SKM-1 (cell line): ENCODE data around the gene SHQ1.
"Not testable (repeated sequence)": the region's sequence is repeated elsewhere in the genome, so short reads cannot be mapped to it uniquely, and the experiment has no call there.

ENCODE experiments used
- DNase-seq: peaks from one replicate; lab custom pipeline; 2025; ENCODE audit not compliant: unreplicated experiment; lab: John Stamatoyannopoulos, UW

Gene SHQ1

DNA sequence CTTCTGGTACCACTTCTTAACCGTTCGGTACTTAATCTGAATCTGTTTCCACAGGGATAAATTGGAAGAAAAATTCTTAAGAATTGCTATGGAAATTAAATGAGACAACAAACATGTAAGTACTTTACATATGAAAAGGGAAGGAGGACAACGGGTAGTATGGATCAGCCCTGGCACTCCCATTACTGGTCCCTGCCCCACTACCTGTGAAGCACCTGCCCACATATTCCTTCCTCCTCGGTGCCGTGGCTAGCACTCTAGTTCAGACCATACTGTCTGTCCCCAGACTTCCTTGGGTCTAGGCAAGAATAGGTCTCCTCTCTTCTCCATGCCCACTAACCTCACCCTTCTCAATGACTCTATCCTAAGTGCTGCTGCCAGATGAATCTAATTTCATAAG is 46.2 kb downstream of the SHQ1 start:
- no peak for DNase-seq

DNA sequence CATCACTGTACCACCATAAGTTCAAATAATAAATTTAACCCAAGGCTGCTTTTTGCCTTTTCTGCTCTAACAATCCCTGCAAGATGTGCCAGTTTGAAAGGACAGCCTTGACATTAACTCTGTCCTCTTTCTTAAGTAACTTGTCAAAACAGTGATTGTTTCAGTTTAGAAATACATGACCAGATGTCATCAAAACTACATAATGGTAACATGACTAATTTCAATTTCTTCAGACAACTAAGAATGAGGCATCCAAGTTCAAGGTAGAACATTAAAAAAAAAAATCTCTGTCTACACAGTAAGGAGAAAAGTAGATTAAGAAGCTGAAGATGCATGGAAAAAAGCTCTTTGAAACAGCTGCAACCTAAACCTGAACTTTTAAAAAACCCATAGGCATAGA is 47.4 kb downstream of the SHQ1 start:
- DNase-seq, result no peak

DNA sequence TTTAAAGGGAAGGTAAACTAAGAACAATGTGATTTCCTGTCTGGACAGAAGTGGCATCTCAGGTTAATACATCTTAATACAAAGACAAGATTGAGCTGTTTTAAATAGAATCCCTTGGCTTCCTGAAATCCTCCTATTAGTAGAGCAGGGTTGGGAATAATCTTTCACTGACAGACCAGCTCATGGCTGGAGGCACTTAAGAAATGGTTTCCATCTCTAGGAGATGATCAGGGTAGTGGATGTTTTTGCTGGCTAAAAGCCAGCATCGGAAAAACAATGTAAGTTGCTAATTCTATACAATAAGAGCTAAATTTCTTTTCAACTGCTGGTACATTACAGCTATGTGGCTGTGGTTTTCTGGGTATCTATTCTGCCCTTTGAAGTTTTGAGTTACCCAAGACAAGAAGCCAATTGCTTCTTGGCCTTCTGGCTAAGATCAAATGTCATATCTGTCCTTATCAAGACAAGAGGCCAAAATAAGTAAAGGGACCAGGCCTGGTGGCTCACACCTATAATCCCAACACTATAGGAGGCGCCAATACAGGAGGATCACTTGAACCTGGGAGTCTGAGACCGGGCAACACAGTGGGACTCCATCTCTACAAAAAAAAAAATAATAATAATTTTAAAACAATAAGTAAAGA is 49.6 kb downstream of the SHQ1 start:
- DNase-seq, result no peak

DNA sequence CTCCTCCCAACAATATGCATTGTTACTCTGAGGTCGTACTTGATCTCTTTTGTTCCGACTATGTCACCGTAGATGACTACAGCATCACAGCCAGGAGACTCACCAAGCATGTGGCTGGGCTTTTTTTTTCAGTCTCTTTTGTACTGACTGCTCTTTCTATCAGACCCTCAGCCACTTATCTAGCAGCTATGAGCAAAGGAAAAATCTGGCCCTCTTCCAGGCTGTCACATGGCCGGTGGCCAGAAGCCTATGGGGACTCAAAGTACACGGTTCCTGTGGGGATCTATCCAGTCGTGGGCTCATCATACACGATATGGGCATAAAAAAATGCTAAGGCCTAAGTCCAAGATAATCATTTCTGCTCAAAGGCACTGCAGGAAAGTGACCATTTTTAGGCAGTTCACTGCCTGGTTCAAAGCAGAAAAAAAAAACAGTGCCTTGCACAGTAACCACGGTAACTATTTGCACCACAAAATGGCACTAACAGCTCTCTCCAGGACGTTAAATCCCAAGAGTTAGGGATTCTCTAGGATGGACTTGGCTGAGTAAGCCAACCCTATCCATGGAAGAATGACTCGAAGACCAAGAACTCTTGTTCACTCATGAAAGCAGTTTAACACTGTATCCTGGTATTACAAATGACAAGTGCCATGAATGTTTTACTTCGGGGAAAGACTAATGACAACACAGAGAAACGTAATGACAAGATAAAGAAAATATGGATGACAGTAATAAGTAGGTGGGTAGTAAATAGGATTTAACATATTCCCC is 50.3 kb downstream of the SHQ1 start:
- DNase-seq, result no peak

DNA sequence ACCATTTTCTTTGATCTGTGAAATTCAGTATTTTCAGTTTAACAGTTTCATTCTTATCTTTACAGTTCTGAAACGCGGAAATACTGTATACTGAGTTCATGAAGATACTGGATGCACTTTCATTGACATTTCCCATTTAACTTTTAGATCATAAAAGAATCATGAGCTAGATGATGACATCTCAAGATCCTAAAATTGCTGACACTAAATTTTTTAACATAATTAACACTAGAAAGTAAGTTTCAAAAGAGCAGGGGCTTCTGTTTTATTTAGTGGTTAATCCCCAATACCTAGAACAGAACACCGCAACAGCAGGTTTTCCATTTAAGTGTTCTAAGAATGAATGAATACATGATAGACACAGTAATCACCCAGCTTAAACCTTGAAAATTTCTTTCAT is 54.2 kb downstream of the SHQ1 start:
- no peak for DNase-seq

DNA sequence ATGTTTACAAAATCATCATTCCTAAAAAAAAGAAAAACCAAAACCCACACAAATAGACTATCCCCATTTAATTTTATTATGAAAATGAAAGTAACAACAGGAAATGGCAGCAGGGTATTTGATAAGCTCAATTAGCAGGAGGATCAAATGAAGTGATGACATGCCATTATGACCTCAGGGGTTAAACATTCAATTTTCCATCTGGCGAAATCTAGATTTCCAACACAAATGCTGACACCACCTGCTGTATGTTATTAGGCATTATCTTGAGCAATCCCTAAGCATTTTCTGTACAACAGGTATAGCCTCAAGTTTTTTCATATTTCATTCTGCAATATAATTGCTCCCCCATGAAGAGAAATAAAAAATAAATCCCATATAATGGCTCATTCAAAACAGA is 57.1 kb downstream of the SHQ1 start:
- no peak for DNase-seq

DNA sequence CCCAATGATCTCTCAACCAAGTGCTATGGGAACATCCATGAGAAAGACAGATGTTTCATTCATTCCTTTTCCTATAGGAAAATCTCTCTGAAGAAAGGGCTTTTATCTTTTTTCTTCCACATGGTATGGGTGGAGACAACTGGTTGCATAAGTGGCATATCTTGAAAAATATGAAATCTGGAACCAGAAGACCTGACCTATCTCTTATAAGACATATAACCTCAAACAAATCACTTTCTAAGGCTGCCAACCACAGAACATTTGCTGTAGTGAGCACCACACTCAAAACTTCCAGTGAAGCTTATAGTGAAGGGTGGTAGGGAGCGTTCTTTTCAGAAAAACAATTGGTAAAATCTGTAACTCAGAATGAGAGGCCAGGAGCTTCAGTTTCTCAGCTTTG is 58.5 kb downstream of the SHQ1 start:
- no peak for DNase-seq

DNA sequence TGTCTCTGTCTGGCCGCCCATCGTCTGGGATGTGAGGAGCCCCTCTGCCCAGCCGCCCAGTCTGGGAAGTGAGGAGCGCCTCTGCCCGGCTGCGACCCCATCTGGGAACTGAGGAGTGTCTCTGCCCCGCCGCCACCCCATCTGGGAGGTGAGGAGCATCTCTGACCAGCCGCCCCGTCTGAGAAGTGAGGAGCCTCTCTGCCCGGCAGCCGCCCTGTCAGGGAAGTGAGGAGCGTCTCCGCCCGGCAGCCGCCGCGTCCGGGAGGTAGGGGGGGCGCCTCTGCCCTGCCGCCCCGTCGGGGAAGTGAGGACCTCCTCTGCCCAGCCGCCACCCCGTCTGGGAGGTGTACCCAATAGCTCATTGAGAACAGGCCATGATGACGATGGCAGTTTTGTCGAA is 60.0 kb downstream of the SHQ1 start:
- not testable (repeated sequence) for DNase-seq

DNA sequence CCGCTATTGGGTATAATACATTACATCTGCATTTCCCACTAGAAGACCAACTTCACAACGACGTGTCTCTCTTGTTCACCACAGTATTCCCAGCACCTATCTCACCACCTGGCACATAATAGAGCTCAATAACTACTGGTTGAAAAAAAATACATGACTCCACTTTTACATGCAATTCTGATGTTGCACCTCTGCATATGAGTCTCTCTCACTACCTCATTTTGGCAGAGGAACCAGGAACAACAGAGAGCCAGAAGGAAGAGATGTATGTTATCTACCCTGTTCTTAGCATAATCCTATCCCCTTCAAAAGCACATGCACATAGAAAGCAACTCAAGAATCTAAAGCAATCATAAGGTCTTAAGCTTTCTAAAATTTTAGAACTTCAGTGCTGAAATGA is 61.6 kb downstream of the SHQ1 start:
- no peak for DNase-seq

DNA sequence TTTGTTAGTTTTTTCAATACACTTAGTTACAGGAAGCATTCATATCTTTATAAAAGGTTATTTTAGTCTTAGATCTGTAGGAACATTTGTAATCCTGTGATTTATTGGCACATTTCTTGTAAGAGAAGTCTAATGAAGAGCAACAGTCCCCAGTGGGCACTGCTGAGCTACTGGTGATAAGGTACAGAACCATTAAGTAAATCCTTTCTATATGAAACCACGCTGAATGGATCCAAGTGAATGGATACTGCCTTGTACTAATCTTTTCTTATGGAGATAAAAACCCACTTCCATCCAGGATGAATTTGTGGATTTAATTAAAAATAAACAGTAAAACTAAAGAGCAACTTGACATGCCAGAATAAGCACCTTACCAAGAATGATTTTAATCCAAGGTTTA is 64.0 kb downstream of the SHQ1 start:
- no peak for DNase-seq

DNA sequence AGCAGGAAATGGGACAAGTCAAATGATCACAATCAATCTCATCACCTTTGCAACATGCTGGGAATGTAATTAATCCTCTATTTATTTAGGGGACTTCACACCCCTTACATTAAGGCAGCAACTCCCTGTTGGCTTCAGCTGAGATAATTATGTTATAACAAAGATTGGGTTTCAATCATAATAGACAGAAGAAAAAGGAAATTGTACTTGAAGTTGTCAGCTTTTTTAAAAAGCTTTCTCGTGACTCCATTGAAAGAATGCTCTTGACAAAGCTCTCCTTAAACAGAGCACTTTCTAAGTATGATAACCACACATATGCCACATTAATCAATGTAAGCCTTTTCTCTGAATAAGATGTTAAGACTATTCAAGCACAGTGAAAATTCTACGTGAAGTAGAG is 65.7 kb downstream of the SHQ1 start:
- no peak for DNase-seq

DNA sequence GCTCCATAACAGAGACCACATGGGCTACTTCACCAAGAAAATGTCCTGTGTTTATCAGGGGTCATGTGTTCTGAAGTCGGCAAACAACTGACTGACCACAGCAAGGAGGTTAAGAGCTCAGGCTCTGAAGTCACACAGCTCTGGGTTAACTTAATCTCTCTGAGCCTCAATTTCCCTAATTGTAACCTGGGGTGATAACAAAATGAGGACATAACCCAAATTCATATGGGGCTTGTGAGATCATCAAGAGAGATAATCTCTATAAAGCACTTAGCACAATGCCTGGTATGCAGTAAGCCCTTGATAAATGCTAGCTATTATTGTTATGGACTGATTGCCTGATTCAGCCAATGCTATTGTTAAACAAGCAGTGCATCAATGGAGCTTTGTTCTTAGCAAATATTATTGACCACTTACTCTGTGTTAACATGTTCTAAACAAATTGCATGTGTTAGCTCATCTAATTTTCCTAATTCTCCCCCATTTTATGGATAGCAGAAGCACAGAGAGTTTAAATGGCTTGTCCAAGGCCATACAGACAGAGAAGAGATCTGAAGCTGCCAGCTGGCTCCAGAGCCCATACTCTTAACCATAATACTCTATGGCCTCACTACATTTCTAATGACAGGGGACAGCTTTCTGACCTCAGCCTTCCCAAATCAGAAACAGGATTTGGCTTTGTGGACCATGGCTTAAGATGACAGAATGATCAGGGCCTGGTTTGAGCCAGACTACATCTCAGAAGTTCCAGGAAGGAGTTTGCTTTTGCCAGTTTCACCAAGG is 78.3 kb downstream of the SHQ1 start:
- DNase-seq, result no peak

DNA sequence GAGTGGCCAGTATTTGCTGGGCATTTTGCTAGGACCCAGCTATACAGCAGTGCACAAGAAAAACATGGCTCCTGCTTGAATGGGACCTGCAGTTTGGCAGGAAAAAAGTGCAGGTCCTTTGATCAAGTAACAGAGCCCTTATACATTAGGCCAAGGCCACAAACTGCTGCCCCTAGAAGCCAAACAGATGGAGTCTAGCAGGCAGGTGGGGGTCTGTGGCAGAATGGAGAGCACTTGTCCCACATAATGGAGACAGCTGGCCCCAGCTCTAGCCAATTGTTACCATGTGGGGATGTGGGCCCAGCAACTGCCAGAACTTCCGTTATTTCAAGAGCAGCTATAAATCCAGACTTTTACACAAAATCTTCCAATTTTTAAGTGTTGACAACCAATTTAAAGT is 79.3 kb downstream of the SHQ1 start:
- DNase-seq, result no peak

DNA sequence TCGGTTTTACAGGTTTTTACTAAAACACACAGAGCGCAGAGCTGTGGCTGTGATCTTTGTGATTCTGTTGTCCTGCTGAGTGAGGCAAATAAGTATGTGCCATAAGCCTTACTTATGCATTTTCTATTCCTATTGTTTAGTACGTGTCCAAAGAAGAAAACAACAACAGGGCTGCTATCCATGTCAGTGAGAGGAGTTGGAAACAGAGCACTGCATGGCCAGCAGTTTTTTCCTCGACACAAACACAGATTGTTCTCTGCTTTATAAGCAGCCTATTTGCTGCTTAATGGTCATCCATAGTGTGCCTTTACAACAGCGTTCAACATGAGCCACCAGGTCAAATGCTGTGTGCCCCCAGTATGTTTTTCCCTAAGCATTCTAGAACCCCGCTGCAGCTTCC is 79.8 kb downstream of the SHQ1 start:
- no peak for DNase-seq

DNA sequence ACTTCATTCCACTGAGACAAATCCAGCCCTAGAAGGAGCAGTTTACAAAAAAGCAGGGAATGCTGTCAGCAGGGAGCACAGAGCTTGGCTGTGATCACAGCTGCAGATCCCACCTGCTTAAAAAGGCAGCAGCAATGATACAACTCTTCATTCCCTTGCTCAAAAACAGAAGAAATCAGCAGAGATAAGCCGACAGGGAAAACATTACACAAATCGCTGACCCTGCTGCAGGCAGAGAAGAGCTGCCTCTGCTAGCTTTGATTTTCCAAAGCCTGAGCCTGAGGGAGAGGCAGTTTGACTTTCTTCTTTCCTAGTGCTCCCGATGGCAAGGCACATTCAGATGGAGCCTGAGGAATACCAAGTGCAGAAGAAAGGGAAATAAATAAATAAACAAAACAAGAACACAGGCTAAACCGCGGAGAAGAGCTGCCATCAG is 80.2 kb downstream of the SHQ1 start:
- DNase-seq, result no peak

DNA sequence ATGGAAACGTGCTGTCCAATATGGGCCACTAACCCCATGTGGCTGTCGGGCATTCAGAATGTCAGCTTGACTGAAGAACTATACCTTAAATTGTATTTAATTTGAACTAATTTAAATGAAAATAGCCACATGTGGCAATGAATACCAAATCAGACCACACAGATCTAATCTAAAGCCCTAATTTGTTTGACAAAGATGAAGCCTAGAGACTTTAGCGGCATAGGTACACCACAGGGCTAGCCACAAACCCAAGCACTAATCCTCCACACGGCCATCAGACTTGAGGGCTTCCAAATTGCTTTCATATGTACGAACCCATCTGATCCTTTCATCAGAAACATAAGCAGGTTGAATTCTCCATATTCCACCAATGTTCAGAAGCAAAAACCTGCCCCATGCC is 81.4 kb downstream of the SHQ1 start:
- DNase-seq, result no peak

DNA sequence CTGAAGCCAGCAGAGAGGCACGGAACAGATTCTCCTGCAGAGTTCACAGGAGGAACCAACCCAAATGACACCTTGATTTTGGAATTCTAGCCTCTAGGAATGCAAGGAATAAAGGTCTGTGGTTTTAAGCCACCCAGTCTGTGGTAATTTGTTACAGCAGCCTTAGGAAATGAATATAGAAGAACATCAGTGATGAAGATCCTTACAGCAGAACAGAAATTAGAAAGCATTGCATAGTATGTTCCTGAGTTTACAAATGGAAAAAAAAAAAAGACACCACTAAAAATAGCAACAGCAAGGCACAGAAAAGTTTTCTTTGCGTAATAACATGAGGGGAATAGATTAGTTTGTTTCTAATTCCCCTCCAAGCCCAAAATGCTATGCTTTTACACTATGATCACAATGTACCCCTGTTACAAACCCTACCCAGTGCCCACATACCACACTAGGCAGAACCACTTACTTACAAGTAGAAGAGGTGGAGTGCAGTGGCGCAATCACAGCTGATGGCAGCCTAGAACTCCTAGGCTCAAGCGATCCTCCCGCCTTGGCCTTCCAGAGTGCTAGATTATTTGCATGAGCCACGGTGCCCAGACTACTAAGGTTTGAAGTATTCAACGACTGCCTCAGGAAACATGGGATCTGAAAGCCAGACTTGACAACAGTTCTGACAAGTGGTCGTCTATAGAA is 84.3 kb downstream of the SHQ1 start:
- DNase-seq, result no peak

DNA sequence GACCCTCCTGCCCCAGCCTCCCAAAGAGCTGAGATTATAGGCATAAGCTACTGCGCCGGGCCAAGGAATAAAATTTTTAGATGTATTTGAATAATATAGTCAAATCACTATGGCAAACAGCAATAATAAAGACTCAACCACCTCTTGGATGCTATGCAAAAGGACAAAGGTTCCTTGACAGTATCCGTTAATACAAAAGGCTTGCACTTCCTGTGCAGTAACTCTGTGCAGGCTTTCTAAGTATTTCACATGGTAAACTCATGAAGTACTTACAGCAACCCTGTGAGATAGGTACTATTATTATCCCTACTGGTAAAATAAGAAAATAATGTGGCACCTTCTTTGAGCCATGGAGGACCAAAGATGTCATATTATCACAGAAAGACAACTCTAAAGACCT is 86.8 kb downstream of the SHQ1 start:
- DNase-seq, result no peak

DNA sequence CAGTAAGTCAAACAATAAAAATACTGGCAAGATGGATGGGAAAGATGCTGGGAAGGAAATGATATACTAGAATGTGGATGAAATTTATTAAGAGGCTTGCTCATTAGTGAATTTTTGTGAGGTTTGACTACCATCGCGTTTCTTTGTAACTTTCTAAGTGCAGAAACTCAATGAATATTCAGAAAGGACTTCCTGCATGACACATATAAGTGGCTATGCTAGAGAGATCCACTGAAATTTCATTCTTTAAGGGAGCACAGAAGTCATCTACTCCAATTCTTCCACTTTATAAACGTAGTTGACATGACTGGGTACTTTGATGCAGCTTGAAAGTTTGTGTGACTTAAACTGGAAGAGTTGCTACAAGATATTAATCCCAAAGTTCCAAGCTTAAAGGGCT is 88.0 kb downstream of the SHQ1 start:
- no peak for DNase-seq

DNA sequence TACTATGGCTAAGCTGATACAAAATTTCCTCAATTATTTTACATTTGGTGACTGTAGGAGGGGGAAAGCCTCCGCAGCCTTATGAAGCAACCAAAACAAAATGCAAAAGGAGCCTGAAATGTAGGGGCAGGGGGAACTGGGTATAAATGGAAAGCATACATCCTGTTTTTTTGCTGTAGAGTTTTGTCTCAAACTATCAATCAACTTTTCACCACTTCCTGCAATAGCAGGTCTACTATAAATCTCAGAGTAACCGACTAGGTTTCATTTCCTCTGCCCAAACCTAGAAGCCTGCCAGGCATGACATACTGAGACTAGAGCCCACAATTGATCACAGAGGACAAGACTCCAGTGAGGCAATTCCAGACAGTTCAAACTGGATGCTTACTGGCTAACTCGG is 91.3 kb downstream of the SHQ1 start:
- peak; percentile 53 for DNase-seq

DNA sequence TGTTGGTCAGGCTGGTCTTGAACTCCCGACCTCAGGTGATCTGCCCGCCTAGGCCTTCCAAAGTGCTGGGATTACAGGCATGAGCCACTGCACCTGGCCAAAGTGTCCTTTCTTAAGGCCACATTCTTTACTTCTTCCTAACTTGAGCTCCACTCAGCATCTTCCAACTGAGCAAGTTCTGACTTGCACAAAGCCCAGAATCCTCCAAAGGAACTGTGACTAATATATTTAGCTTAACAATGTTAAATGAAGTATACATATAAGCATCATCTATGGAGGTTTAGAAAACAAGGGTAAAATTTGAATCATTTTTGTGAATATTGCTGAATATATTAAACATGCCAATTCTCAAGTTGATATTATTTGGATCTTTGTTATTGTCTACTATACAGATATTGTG is 93.7 kb downstream of the SHQ1 start:
- no peak for DNase-seq

DNA sequence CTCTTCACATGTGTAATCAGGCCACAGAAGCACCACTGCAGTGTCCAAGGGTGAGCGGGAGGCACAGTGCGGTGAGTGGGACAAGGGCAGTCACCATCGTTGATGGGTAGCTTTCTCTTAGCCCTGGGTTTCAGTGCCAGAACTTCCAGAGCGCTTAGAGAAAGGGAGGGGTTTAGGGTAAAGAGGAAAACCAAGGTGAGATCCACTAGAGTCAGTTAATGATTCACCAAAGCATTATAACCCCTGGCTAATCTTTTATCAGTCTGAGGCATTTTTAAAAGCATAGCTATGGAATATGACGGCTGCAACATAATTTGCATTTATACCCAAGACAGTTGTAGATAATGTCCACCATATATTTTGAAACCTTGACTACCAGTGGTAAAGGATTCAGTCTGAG is 94.8 kb downstream of the SHQ1 start:
- no peak for DNase-seq
